SH-SY5Y (cell line): ENCODE results near the gene FAM228B.

Experiments
- GATA2 ChIP-seq: IDR thresholded peaks from 2 replicates; pipeline ENCODE4 v1.6.1; 2011; ENCODE audit warnings: mild to moderate bottlenecking, low read depth, low read length
- GATA3 ChIP-seq: IDR thresholded peaks from 2 replicates; pipeline ENCODE4 v1.6.1; 2011; ENCODE audit warnings: low read depth, mild to moderate bottlenecking, low read length, moderate library complexity

GRCh38 chr2:24191156-24191555 lies 67.9 kb downstream of the FAM228B start:
- no peak for TF ChIP-seq GATA3
- no peak for TF ChIP-seq GATA2
